Measurements from ENCODE around the gene PPP2R5C.

The PPP2R5C gene

DNA sequence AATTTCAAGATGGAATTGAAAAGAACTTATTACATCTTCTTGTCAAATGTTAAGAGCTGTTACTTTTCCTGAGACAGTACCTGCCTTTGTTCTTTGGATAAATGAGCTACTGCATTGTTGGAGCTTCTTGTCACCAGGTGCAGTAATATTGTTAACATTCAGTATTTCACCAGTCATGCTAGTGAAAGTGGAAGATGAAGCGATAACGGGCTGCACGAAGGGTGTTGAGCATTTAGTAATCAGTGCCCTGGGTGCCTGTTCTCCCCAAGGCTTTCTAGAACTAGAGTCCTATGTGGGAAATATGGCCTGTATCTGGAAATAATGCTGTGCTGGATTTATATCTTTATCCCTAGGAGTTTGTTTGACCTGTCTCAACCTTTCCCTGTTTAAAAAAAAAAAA, 83.2 kb downstream of the PPP2R5C start:
- TF ChIP-seq CTCF (IDR thresholded peaks at IDR 0.05; ENCODE audit: control extremely low read depth, extremely low read depth, low read depth, missing control alignments) = no peak
- no peak for DNase-seq (ENCODE audit: extremely low spot score)
- CTCF ChIA-PET = interaction anchor here (1.1 to 3.8 kb wide), 14 partner anchors 9 to 469 kb away, joined by 3 to 27 read pairs (median 8); no protein-coding TSS in a partner anchor
- POLR2A ChIA-PET = interaction anchor here (0.6 to 1.2 kb wide), 4 partner anchors 31 to 79 kb away, joined by 3 to 6 read pairs (median 3); no protein-coding TSS in a partner anchor

- TF ChIP-seq CTCF (IDR thresholded peaks at IDR 0.05; ENCODE audit: control extremely low read depth, extremely low read depth, low read depth, missing control alignments) = no peak
- no peak for DNase-seq (ENCODE audit: extremely low spot score)
- ChIA-PET CTCF (interaction anchor here (1.3 to 3.8 kb wide), 9 partner anchors 8 to 74 kb away, joined by 3 to 27 read pairs (median 11); no protein-coding TSS in a partner anchor), POLR2A (interaction anchor here (0.6 to 1.2 kb wide), 3 partner anchors 33 to 521 kb away, joined by 3 read pairs; no protein-coding TSS in a partner anchor)
Observed at GRCh38 chr14:101845496-101845895, 84.0 kb downstream of the PPP2R5C start.

DNA sequence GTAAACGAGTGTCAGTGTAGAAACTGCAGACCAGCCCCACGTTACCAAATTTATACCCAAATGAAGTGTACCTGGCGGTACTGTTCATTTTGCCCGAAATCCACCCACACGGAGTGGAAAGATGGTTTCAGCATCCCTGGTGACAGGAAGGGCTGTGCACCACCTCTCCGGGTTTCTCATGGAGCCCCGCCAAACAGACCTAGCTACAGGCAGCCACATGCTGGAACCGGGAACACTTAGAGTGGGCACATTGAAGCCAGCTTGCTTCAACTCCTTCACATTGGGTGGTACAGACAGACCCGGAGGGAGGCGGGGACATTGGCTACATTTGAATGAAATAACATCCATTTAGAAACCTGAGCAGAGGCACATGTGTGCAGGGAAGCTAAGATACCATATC, 84.4 kb downstream of the PPP2R5C start:
- DNase-seq (ENCODE audit: extremely low spot score) = no peak
- TF ChIP-seq CTCF (IDR thresholded peaks at IDR 0.05; ENCODE audit: control extremely low read depth, extremely low read depth, low read depth, missing control alignments) = no peak
- POLR2A ChIA-PET = interaction anchor here (0.6 to 1.2 kb wide), 2 partner anchors 32 to 521 kb away, joined by 3 read pairs; no protein-coding TSS in a partner anchor
- CTCF ChIA-PET = interaction anchor here (1.0 to 3.8 kb wide), 7 partner anchors 9 to 74 kb away, joined by 3 to 27 read pairs (median 4); no protein-coding TSS in a partner anchor

GRCh38 chr14:101849125-101849524, 87.6 kb downstream of the PPP2R5C start:
- ChIA-PET POLR2A (no interaction called here), CTCF (interaction anchor here (1.0 to 2.9 kb wide), 4 partner anchors 12 to 78 kb away, joined by 3 to 8 read pairs (median 3); no protein-coding TSS in a partner anchor)
- no peak for TF ChIP-seq CTCF (IDR thresholded peaks at IDR 0.05; ENCODE audit: control extremely low read depth, extremely low read depth, low read depth, missing control alignments)
- peak; percentile 47 for DNase-seq (ENCODE audit: extremely low spot score)

GRCh38 chr14:101849640-101850039, 88.1 kb downstream of the PPP2R5C start:
- TF ChIP-seq CTCF (IDR thresholded peaks at IDR 0.05; ENCODE audit: control extremely low read depth, extremely low read depth, low read depth, missing control alignments) = no peak
- POLR2A ChIA-PET = no interaction called here
- no peak for DNase-seq (ENCODE audit: extremely low spot score)
- CTCF ChIA-PET = interaction anchor here (1.5 to 2.9 kb wide), 2 partner anchors 11 to 79 kb away, joined by 3 to 8 read pairs; no protein-coding TSS in a partner anchor

DNA sequence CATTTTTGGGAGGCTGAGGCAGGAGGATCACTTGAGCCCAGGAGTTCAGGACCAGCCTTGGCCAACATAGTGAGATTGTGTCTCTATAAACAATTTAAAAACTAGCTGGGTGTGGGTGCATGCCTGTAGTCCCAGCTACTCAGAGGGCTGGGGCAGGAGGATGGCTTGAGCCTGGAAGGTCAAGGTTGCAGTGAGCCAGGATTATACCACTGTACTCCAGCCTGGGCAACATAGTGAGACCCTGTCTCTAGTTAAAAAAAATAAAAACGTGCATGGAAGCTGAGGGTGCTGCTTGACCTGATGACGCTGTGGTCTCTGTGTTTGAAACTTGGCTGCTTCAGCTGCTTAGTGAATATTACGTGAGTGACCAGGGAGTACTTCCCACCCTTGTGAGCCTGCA, 89.7 kb downstream of the PPP2R5C start:
- TF ChIP-seq CTCF (IDR thresholded peaks at IDR 0.05; ENCODE audit: control extremely low read depth, extremely low read depth, low read depth, missing control alignments) = no peak
- POLR2A ChIA-PET = no interaction called here
- DNase-seq (ENCODE audit: extremely low spot score) = no peak
- CTCF ChIA-PET = interaction anchor here (0.8 to 2.9 kb wide), 2 partner anchors 9 to 80 kb away, joined by 3 to 8 read pairs; no protein-coding TSS in a partner anchor

Data from GM10248 (cell line).